GM23248 (cell line): ENCODE results near the gene ING5. TPM values are rescaled to one million over a fixed set of nuclear protein-coding genes. Genes with fewer than 3 reads are reported as not detected.

Experiments
- DNase-seq: peaks from one replicate; pipeline ENCODE4 v3.0.0-alpha.2; 2015
- H2AFZ ChIP-seq: fragments of 200-600 bp; sonication (generic); 2 replicates; pipeline ENCODE4 v1.6.1; 2016; ENCODE audit warnings: antibody characterized with exemption
- H3F3A ChIP-seq: fragments of 200-600 bp; sonication (generic); 2 replicates; pipeline ENCODE4 v1.6.1; 2016; ENCODE audit warnings: mild to moderate bottlenecking, antibody characterized with exemption, mixed run types; ENCODE audit not compliant: insufficient read depth
- H3K27ac ChIP-seq: fragments of 200-600 bp; sonication (generic); 2 replicates; pipeline ENCODE4 v1.5.1; 2016; ENCODE audit warnings: mild to moderate bottlenecking
- H3K27me3 ChIP-seq: fragments of 200-600 bp; sonication (generic); replicated peaks from 2 replicates; pipeline ENCODE4 v1.6.1; 2016; ENCODE audit warnings: mild to moderate bottlenecking; ENCODE audit not compliant: insufficient read depth
- H3K36me3 ChIP-seq: fragments of 200-600 bp; sonication (generic); 2 replicates; pipeline ENCODE4 v1.6.1; 2016; ENCODE audit warnings: low read depth, mild to moderate bottlenecking
- H3K4me1 ChIP-seq: fragments of 200-600 bp; sonication (generic); 2 replicates; pipeline ENCODE4 v1.6.1; 2016; ENCODE audit warnings: mild to moderate bottlenecking; ENCODE audit not compliant: insufficient read depth
- H3K4me2 ChIP-seq: fragments of 200-600 bp; sonication (generic); one replicate; pipeline ENCODE4 v1.6.1; 2016; ENCODE audit warnings: mild to moderate bottlenecking; ENCODE audit not compliant: unreplicated experiment
- H3K4me3 ChIP-seq: fragments of 200-600 bp; sonication (generic); 2 replicates; pipeline ENCODE4 v1.5.1; 2016; ENCODE audit warnings: mild to moderate bottlenecking
- H3K79me2 ChIP-seq: fragments of 200-600 bp; sonication (generic); 2 replicates; pipeline ENCODE4 v1.6.1; 2016; ENCODE audit warnings: mild to moderate bottlenecking; ENCODE audit not compliant: insufficient read depth
- H3K9ac ChIP-seq: fragments of 200-600 bp; sonication (generic); 2 replicates; pipeline ENCODE4 v1.6.1; 2016; ENCODE audit warnings: mild to moderate bottlenecking
- H3K9me2 ChIP-seq: fragments of 200-600 bp; sonication (generic); 2 replicates; pipeline ENCODE4 v1.6.1; 2016; ENCODE audit warnings: mixed run types, mild to moderate bottlenecking, moderate library complexity; ENCODE audit not compliant: insufficient read depth
- H3K9me3 ChIP-seq: fragments of 200-600 bp; sonication (generic); one replicate; pipeline ENCODE4 v1.6.1; 2017; ENCODE audit warnings: low read depth
- H4K20me1 ChIP-seq: fragments of 200-600 bp; sonication (generic); 2 replicates; pipeline ENCODE4 v1.6.0; 2016; ENCODE audit not compliant: insufficient read depth
- EZH2 ChIP-seq: fragments of 200-600 bp; sonication (generic); IDR thresholded peaks from 2 replicates; pipeline ENCODE4 v1.6.1; 2018; ENCODE audit warnings: antibody characterized with exemption, mild to moderate bottlenecking; ENCODE audit not compliant: insufficient read depth, poor library complexity, severe bottlenecking
- EZH2phosphoT487 ChIP-seq: fragments of 200-600 bp; sonication (generic); IDR thresholded peaks from 2 replicates; pipeline ENCODE4 v1.6.1; 2018; ENCODE audit warnings: antibody characterized with exemption, moderate library complexity, mild to moderate bottlenecking, low read depth; ENCODE audit not compliant: insufficient read depth
- WGBS, 2 experiments: methylation state at CpG; one replicate each; pipeline ENCODE4 v1.1.6; 2015 to 2017; ENCODE audit warnings: low lambda C conversion rate in 2 of 2, low coverage in 1 of 2; ENCODE audit errors: missing lambda C conversion rate in 2 of 2; 5-methylcytosine and 5-hydroxymethylcytosine counted together
- in situ Hi-C: fragments of 300-500 bp; cut with MboI; formaldehyde crosslinking; loops from 2 replicates; pipeline ENCODE4 v1.15.0; 2020
- polyA plus RNA-seq: library from polyadenylated mRNA; unstranded; fragments of >200 nt; fragmentation: Nextera tagmentation; extraction: Ambion mirVana; gene quantifications from 2 replicates; pipeline ENCODE4 v1.2.1, GENCODE V29; 2016
- total RNA-seq: library from RNA; depleted of rRNA; stranded (reverse); fragments of >200 nt; shearing (Covaris generic); gene quantifications from 2 replicates; pipeline ENCODE4 v1.2.3, GENCODE V29; 2014; rRNA removed

ING5 gene
- total and polyA plus RNA-seq, 2 experiments from 2014 or later = 9.8 to 20.3 TPM

DNA sequence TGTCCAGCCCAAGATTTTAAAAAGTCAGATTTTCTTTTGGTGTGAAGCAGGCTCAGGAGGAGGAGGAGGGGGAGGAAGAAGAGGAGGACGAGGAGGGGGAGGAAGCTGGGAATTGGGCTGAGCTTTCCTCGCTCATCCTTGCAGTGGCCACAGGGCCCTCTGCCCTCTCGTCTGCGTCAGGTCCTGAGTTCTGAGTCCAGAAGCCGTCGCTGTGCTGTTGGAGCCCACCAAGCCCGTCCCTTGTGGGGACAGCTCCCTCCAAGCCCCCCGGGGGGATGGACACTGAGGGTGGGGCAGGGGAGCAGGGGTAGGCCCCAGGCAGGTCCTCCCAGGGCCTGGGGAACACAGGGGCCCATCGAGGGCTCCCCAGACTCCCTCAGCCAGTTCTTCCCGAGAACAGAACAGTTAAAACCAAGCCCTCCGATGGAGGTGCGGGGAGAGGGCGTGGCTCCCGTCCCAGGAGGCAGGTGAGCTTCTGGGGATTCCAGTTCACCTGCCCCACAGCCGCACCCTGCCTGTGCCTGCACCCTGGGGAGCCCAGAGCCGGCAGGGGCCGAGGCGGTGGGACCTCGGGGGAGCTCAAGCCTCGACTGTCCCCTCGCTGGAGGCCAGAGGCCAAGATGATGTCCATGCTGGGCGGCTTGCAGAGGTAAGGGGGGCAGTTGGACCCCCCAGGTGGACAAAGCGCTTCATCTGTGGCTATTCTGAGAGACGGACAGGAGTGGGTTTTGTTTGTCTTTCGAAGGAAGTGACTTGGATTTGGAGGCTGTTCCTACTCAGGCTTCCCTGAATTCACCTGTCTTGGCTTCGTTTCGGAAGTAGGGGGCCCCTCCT, 74.7 kb downstream of the ING5 start, which contains the start of gene GAL3ST2:
TSS of gene GAL3ST2 (plus strand) at position 487 of the 834 bp plus-strand sequence. CDS start at position 621, 134 bp downstream.
- H3F3A ChIP-seq = no peaks in the 10 kb centered on the region
- H3K9ac ChIP-seq = no peak within 1 kb of the TSS
- no peaks in the 10 kb centered on the region for H3K79me2 ChIP-seq

DNA sequence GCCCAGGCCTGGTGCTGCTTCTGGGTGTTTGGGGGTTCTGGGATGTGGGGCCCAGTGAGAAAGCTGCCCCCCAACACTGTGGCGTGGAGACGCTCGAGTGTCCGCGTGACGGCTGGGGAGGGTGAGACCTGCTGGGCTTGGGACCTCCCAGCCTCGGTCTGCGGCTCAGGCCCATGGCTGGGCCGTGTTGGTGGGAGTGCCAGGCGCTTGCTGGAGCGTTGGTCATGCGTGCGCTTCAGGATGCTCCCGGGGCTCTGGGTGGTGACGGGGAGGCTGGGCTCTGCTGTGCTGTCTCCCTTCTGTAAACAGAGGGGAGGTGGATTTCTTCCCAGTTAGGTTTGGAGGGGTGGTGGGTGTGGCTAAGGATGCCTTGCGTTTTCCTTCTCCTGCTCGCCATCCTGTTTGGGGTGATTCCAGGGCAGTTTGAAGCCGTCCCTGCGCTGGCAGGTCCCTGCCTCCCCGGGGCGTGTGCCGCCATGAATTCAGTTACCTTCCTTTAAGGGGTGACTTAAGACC, 75.4 kb downstream of the ING5 start:
- Histone ChIP-seq H3K9ac (no peak overlapping the region), H3K4me3 (no peak overlapping the region), H3K79me2 (no peaks in the 10 kb centered on the region), H3K27me3 (no peaks in the 10 kb centered on the region), H2AFZ (no peak overlapping the region), H3F3A (no peaks in the 10 kb centered on the region), H3K9me3 (no peaks in the 10 kb centered on the region), H3K4me1 (peaks cover 10% of the 10 kb centered on the region), H3K36me3 (no peaks in the 10 kb centered on the region), H3K4me2 (no peak overlapping the region), H3K27ac (no peak overlapping the region), H4K20me1 (no peaks in the 10 kb centered on the region), H3K9me2 (no peaks in the 10 kb centered on the region)
- 74 to 78% methylated on average over 21 to 22 of the region's 22 CpGs for WGBS, 2 experiments
- in situ Hi-C loops = no loop called here
- no peak for DNase-seq
- TF ChIP-seq EZH2phosphoT487 = no peak
- no peak for TF ChIP-seq EZH2

More for the DNA sequence above, 74.7 kb downstream of the ING5 start, which contains the start of gene GAL3ST2:
- 77 to 79% methylated on average over 26 to 27 of the region's 27 CpGs for WGBS, 2 experiments
- H3K9me3 ChIP-seq = no peaks in the 10 kb centered on the region
- no peak within 1 kb of the TSS for H2AFZ ChIP-seq
- H3K9me2 ChIP-seq = no peaks in the 10 kb centered on the region
- H4K20me1 ChIP-seq = no peaks in the 10 kb centered on the region
- H3K4me1 ChIP-seq = peaks cover 10% of the 10 kb centered on the region
- no peaks in the 10 kb centered on the region for H3K27me3 ChIP-seq
- H3K36me3 ChIP-seq = no peaks in the 10 kb centered on the region
- in situ Hi-C loops = no loop called here
- no peak within 1 kb of the TSS for H3K27ac ChIP-seq
- DNase-seq = no peak
- no peak within 1 kb of the TSS for H3K4me2 ChIP-seq
- TF ChIP-seq EZH2phosphoT487 (no peak), EZH2 (no peak)
- no peak within 1 kb of the TSS for H3K4me3 ChIP-seq

DNA sequence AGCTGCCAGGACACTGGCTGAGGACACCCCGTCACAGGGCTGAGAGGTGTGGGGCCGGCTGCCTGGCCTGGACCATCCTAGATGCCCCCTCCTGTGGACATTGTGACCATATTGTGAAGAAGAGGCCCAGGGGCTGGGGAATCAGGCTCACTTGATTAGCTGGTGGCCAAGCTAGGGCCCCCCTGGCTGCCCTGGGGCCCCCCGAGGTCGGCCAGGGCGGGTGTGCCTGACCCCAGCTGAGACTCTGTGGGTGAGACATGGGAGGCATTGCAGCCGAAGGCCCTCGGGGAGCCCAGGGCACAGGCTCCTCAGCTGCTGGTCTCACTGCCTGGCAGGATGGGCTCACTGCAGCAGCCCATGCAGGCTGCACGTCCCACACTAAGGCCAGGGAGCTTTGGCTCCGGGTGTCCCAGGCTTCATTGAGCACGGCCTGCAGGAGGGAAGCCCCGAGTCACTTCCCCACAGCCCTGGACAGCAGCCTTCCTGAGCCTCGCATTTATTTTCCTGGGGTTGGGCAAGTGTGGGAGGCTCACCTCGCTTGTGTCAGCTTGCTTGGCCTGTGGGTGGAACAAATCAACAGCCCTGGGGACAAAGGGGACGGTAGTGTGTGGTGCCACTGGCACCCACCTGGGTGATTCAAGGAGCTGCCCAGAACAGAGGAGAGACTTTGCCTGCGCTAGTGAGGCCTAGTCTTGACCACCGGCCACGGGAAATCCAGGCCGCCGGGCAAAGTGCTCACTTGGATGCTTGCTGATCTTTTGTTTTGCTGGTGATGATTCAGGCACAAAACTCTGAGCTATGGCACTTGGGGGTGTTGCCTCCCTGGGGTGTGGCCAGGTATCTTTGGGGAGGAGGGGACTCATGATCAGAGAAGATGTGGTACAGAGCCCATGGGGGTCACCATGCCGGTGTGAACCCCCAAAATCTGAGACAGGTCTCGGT, 76.1 kb downstream of the ING5 start:
- no peaks in the 10 kb centered on the region for H3K9me3 ChIP-seq
- H3K79me2 ChIP-seq = no peaks in the 10 kb centered on the region
- H3F3A ChIP-seq = no peaks in the 10 kb centered on the region
- no peak overlapping the region for H3K9ac ChIP-seq
- no peaks in the 10 kb centered on the region for H4K20me1 ChIP-seq
- in situ Hi-C loops = no loop called here
- TF ChIP-seq EZH2phosphoT487 = no peak
- 75 to 77% methylated on average over 21 of the region's 21 CpGs for WGBS, 2 experiments
- no peaks in the 10 kb centered on the region for H3K27me3 ChIP-seq
- DNase-seq = no peak
- no peak overlapping the region for H3K27ac ChIP-seq
- no peak overlapping the region for H3K4me2 ChIP-seq
- H3K4me3 ChIP-seq = no peak overlapping the region
- H2AFZ ChIP-seq = no peak overlapping the region
- H3K9me2 ChIP-seq = no peaks in the 10 kb centered on the region
- H3K36me3 ChIP-seq = no peaks in the 10 kb centered on the region
- peaks cover 10% of the 10 kb centered on the region for H3K4me1 ChIP-seq

Other genes starting within 250 kb of the ING5 start
- gene STK25, start 193.5 kb upstream of the ING5 start, total RNA-seq = 239 and 240 TPM in 2 replicates
- 120 and 121 TPM in 2 replicates for gene STK25, start 193.5 kb upstream of the ING5 start, polyA plus RNA-seq
- 36.0 and 46.6 TPM in 2 replicates for gene BOK, start 143.3 kb upstream of the ING5 start, total RNA-seq
- gene BOK, start 143.3 kb upstream of the ING5 start, polyA plus RNA-seq = 28.0 and 28.1 TPM in 2 replicates
- 43.0 and 46.4 TPM in 2 replicates for gene THAP4, start 64.9 kb upstream of the ING5 start, total RNA-seq
- 52.4 and 53.4 TPM in 2 replicates for gene THAP4, start 64.9 kb upstream of the ING5 start, polyA plus RNA-seq
- 53.4 and 85.5 TPM in 2 replicates for gene ATG4B, start 64.3 kb upstream of the ING5 start, total RNA-seq
- 65.3 and 67.2 TPM in 2 replicates for gene ATG4B, start 64.3 kb upstream of the ING5 start, polyA plus RNA-seq
- 27.9 and 44.6 TPM in 2 replicates for gene DTYMK, start 15.2 kb upstream of the ING5 start, total RNA-seq
- 78.7 and 82.6 TPM in 2 replicates for gene DTYMK, start 15.2 kb upstream of the ING5 start, polyA plus RNA-seq
- gene D2HGDH, start 32.6 kb downstream of the ING5 start, total RNA-seq = 19.1 and 19.6 TPM in 2 replicates
- gene D2HGDH, start 32.6 kb downstream of the ING5 start, polyA plus RNA-seq = 8.3 and 9.7 TPM in 2 replicates
- not detected in 2 replicates for gene GAL3ST2, start 74.8 kb downstream of the ING5 start, total RNA-seq
- gene GAL3ST2, start 74.8 kb downstream of the ING5 start, polyA plus RNA-seq = not detected in 2 replicates
- gene NEU4, start 107.2 kb downstream of the ING5 start, total RNA-seq = not detected in 2 replicates
- gene NEU4, start 107.2 kb downstream of the ING5 start, polyA plus RNA-seq = not detected in 2 replicates
- gene PDCD1, start 156.9 kb downstream of the ING5 start, total RNA-seq = not detected in 2 replicates
- gene PDCD1, start 156.9 kb downstream of the ING5 start, polyA plus RNA-seq = not detected in 2 replicates
- gene RTP5, start 167.7 kb downstream of the ING5 start, total RNA-seq = not detected in 2 replicates
- gene RTP5, start 167.7 kb downstream of the ING5 start, polyA plus RNA-seq = not detected in 2 replicates